ENCODE data around the gene AJAP1.

The AJAP1 gene

DNA sequence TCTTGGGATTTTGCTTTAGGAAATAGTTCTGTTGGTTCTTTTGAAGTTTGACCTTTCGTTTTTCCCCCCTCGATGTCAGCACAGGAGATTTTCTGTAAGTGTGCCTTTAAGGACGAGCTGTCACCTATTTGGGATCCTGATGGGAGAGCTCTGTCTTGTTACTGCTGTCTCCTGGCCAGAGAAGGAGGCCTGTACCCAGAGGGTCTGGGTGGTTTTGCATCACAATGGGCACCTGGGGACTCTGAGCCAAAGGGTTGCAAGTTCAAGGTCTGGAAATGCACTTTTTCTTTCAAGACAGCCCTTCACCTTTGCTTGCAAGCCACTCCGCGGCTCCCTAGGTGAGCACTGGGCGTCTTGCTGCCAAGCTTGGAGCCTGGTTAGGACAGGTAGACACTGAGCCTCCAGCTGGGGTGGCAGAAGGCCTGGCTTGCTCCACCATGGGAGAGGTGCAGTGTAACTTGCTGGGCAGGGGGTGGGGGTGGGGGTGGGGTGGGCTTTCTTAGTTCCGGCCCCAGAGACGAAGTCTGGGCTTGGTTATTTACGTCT, 2.9 kb downstream of the AJAP1 start:
- TF ChIP-seq EZH2 (optimal IDR thresholded peaks at IDR 0.05; ENCODE audit: low read depth, low read length) (no peak), EZH2phosphoT487 (IDR thresholded peaks at IDR 0.05; ENCODE audit: low read length) (no peak)
- TF ChIP-seq, protein P1, sequence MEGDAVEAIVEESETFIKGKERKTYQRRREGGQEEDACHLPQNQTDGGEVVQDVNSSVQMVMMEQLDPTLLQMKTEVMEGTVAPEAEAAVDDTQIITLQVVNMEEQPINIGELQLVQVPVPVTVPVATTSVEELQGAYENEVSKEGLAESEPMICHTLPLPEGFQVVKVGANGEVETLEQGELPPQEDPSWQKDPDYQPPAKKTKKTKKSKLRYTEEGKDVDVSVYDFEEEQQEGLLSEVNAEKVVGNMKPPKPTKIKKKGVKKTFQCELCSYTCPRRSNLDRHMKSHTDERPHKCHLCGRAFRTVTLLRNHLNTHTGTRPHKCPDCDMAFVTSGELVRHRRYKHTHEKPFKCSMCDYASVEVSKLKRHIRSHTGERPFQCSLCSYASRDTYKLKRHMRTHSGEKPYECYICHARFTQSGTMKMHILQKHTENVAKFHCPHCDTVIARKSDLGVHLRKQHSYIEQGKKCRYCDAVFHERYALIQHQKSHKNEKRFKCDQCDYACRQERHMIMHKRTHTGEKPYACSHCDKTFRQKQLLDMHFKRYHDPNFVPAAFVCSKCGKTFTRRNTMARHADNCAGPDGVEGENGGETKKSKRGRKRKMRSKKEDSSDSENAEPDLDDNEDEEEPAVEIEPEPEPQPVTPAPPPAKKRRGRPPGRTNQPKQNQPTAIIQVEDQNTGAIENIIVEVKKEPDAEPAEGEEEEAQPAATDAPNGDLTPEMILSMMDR (IDR thresholded peaks at IDR 0.05; ENCODE audit: low read length) = no peak
- DNase-seq = no peak
- Histone ChIP-seq H3K9me2 (replicated peaks; ENCODE audit: insufficient read depth, low read length) (no peaks in the 10 kb centered on the region), H3K27ac (ENCODE audit: low read length) (no peak overlapping the region), H4K20me1 (ENCODE audit: insufficient read depth, low read length) (no peaks in the 10 kb centered on the region), H3K36me3 (replicated peaks; ENCODE audit: insufficient read depth, low read length) (no peaks in the 10 kb centered on the region), H3K4me1 (ENCODE audit: low read length) (no peaks in the 10 kb centered on the region), H3K79me2 (ENCODE audit: low read length) (no peaks in the 10 kb centered on the region), H2AFZ (ENCODE audit: low read length) (no peak overlapping the region), H3K27me3 (replicated peaks; ENCODE audit: insufficient read depth, low read length) (peaks cover 72% of the 10 kb centered on the region), H3F3A (ENCODE audit: insufficient read depth, low read length) (no peaks in the 10 kb centered on the region), H3K4me2 (ENCODE audit: low read depth, low read length) (no peak overlapping the region), H3K9me3 (replicated peaks; ENCODE audit: insufficient read depth, low read length) (no peaks in the 10 kb centered on the region), H3K4me3 (ENCODE audit: low read length) (no peak overlapping the region), H3K9ac (ENCODE audit: low read length) (no peak overlapping the region)

DNA sequence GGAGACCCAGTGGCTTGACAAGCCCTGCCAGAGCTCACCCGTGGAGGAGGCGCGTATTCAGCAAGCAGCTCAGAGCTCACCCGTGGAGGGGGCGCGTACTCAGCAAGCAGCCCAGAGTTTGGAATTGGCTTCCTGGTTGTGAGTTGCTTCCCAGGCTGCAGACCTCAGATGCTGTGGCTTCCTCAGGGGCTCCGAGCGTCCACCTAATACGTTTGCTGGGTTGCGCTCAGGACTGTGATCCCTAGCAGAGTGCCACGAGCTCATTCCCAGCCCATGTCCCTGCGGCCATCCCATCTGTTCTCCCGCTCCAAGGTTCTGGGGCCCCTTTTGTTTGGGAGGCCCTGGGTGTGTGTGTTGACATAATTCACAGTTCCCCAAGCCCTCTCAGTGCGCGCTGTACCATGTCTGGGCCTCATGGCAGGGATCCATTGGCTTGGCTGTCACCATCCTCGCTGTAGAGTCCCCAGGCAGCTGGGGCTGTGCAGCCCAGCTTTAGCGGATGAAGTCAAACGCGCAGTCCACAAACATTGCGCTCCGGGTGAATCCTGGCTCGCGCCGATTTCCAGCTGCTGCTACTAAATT, 3.6 kb downstream of the AJAP1 start:
- H3K27me3 ChIP-seq (replicated peaks; ENCODE audit: insufficient read depth, low read length) = peaks cover 74% of the 10 kb centered on the region

DNA sequence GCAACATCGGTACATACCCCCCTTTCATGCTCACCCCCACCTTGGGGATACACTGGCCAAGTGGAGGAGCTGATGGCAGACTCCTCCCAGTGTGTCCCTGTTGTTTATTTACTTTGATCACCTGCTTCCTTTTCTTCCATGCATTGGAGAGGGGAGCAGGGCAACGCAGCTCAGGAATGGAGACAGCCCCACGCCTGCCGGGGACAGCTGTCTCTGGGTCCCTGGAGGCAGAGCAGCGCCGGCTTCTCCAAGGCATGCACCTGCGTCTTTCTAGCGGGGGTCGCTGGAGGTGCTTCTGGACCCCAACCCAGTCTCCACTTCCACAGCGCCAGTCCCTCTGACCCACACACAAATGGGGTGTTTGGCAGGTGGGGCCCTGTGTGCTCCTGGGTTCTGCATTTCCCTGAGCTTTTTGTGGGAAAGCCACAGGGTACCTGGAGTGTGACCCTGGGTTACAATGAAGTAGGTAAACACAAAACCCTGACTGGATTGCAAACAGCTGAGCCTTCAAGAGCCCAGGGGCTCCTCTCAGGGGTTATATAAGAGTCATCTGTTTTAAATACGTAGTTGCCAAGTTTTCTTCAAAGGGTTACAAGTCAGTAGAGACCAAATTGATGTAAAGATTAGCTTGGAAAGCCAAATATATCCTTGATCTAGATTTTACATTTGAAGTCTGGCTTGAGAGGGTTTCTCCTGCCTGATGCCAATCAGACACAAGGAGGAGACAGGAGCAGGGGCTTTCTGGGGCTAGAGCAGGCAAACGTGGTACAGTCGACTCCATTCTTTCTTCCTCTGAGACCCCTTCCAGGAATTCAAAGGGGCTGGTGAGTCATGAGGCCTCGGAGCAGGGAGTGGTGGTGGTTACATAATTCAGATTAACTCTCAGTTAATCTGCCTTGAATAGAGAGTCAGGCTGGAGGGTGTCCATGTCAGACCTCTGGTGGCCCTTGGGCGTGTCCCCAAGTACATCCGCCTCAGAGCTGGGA, 4.5 kb downstream of the AJAP1 start:
- no peaks in the 10 kb centered on the region for H4K20me1 ChIP-seq (ENCODE audit: insufficient read depth, low read length)
- H3K4me1 ChIP-seq (ENCODE audit: low read length) = no peaks in the 10 kb centered on the region
- no peak for TF ChIP-seq EZH2phosphoT487 (IDR thresholded peaks at IDR 0.05; ENCODE audit: low read length)
- H3F3A ChIP-seq (ENCODE audit: insufficient read depth, low read length) = no peaks in the 10 kb centered on the region
- H3K9me2 ChIP-seq (replicated peaks; ENCODE audit: insufficient read depth, low read length) = no peaks in the 10 kb centered on the region
- peaks cover 76% of the 10 kb centered on the region for H3K27me3 ChIP-seq (replicated peaks; ENCODE audit: insufficient read depth, low read length)
- H3K4me3 ChIP-seq (ENCODE audit: low read length) = no peak overlapping the region
- no peak overlapping the region for H2AFZ ChIP-seq (ENCODE audit: low read length)
- H3K9ac ChIP-seq (ENCODE audit: low read length) = no peak overlapping the region
- H3K4me2 ChIP-seq (ENCODE audit: low read depth, low read length) = no peak overlapping the region
- no peaks in the 10 kb centered on the region for H3K36me3 ChIP-seq (replicated peaks; ENCODE audit: insufficient read depth, low read length)
- H3K79me2 ChIP-seq (ENCODE audit: low read length) = no peaks in the 10 kb centered on the region
- no peaks in the 10 kb centered on the region for H3K9me3 ChIP-seq (replicated peaks; ENCODE audit: insufficient read depth, low read length)
- DNase-seq = no peak
- H3K27ac ChIP-seq (ENCODE audit: low read length) = no peak overlapping the region

More for the DNA sequence above, 3.6 kb downstream of the AJAP1 start:
- Histone ChIP-seq H3K36me3 (replicated peaks; ENCODE audit: insufficient read depth, low read length) (no peaks in the 10 kb centered on the region), H3K27ac (ENCODE audit: low read length) (no peak overlapping the region), H3K9me2 (replicated peaks; ENCODE audit: insufficient read depth, low read length) (no peaks in the 10 kb centered on the region), H3K9me3 (replicated peaks; ENCODE audit: insufficient read depth, low read length) (no peaks in the 10 kb centered on the region), H3K4me2 (ENCODE audit: low read depth, low read length) (no peak overlapping the region), H4K20me1 (ENCODE audit: insufficient read depth, low read length) (no peaks in the 10 kb centered on the region), H3K9ac (ENCODE audit: low read length) (no peak overlapping the region), H3F3A (ENCODE audit: insufficient read depth, low read length) (no peaks in the 10 kb centered on the region), H2AFZ (ENCODE audit: low read length) (no peak overlapping the region), H3K79me2 (ENCODE audit: low read length) (no peaks in the 10 kb centered on the region), H3K4me1 (ENCODE audit: low read length) (no peaks in the 10 kb centered on the region), H3K4me3 (ENCODE audit: low read length) (no peak overlapping the region)
- TF ChIP-seq EZH2phosphoT487 (IDR thresholded peaks at IDR 0.05; ENCODE audit: low read length) (no peak), EZH2 (optimal IDR thresholded peaks at IDR 0.05; ENCODE audit: low read depth, low read length) (no peak)
- TF ChIP-seq, protein P1 (IDR thresholded peaks at IDR 0.05; ENCODE audit: low read length) = no peak
- no peak for DNase-seq

Measured in MM.1S (cell line).